HG03565 (cell line): Measurements from ENCODE around the gene IFNB1.
A peak's percentile ranks its signal among the peaks of the same experiment; 100 is the strongest.

Experiments
- ATAC-seq: cut with Tn5 transposase; IDR thresholded peaks from one replicate; pipeline ENCODE4 v1.9.1; 2021; ENCODE audit warnings: mild to moderate bottlenecking, moderate library complexity; ENCODE audit not compliant: unreplicated experiment

IFNB1 gene

DNA sequence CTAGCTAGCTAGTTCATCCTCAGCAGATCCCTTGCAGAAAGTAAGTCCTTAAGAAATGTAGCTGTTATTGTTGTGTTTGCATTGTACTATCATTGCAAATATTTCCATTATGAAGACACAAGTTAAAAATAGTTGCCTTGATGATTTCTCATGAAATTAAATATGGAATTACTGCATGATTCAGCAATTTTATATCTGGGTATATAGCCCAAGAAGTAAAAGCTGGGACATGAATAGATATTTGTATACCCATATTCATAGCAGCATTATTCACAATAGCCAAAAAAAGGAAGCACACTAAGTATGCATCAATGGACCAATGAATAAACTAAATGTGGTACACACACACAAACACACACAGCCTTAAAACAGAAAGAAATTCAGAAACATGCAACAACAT is 6.8 kb downstream of the IFNB1 start:
- ATAC-seq, result no peak

DNA sequence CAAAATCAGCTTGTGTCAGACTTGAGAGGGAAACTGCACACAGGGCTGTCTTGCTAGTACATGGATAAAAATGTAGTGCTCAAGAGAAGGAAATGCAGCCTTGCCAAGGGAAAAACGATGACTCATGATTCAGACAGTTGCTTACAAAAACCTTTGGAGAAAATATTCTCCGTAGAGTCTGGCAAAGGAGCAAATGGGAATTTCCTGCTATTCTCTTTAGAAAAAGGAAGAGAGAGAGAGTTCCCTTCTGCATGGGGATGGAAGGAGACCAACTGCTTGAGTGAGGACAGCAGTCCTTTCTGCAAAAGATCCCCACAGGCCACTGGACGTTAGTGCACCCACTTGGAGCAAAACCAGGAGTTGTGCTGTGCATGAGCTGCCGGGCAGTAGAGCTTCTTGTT is 7.6 kb downstream of the IFNB1 start:
- ATAC-seq, result no peak

DNA sequence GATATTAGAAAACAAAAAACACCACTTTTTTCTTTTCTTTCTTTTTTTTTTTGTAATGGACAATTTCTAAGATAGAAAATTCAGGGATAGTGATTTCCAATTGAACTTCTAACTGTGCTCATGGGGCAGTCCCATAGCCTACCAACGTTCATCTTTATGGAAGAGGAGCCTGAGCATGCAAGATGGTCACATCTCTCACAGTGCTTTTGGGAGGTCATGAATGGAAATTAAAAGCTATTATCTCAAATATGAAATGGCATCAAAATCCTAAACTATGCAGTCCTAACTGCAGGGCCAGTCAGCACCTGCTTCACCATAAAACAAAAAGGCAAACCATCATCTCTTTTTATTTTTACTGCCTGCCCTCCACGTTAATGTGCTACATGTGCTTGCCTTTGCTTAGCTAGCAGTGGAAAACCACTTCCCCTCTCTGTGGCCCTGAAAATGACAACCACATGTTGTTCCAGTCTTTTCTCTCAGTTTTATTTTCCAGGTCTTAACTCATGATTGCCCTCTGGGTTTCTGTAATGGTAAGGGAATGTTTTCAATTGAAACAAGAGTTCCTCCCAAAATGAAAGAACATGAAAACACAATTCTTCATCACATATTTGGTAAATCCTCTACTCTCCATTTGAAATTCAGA is 16.7 kb downstream of the IFNB1 start:
- peak; percentile 74 for ATAC-seq

DNA sequence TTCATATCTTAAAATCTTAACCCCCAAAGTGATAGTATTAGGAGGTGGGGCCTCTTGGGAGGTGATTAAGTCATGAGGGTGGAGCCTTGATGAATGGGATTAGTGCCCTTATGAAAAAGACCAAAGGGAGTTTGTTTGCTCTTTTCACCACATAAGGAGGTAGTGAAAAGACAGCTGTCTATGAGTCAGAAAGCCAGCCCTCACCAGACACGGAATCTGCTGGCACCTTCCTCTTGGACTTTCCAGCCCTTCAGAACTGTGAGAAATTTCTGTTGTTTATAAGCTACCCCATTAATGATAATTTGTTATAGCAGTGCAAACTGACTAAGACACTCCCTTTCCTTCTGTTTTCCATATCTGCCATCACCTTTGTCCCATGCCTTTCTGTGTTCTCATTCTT is 20.8 kb downstream of the IFNB1 start:
- ATAC-seq, result no peak

DNA sequence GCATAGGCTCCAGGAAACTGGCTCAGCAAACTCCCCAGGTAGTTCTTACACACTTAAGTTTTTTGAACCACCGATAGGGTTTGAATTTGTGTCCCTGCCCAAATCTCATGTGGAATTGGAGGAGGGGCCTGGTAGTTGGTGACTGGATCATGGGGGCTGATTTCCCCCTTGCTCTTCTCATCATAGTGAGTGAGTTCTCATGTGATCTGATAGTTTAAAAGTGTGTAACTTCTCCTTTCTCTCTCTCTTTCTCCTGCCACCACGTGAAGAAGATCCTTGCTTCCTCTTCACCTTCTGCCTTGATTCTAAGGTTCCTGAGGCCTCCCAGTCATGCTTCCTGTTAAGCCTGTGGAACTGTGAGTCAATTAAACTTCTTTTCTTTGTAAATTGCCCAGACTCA is 23.9 kb downstream of the IFNB1 start:
- no peak for ATAC-seq

DNA sequence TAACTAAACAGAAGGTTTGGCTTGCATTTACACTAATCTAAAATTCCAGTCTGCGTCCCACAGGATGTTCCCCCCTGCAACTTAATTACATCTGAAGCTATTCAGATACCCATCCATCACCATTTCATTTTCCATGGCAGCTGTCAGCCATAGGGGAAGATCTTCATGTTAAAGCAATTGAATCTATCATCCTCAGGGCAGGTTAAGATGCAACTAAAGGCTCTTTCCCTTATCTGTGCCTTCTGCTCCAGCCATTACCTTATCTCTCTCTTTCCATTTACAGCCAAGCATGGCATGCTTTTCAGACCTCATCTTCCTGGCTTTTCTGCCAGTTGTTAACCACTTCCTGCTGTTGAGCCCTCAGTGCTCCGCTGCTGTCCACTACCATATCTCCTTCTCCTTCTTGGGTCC is 30.5 kb downstream of the IFNB1 start:
- no peak for ATAC-seq

DNA sequence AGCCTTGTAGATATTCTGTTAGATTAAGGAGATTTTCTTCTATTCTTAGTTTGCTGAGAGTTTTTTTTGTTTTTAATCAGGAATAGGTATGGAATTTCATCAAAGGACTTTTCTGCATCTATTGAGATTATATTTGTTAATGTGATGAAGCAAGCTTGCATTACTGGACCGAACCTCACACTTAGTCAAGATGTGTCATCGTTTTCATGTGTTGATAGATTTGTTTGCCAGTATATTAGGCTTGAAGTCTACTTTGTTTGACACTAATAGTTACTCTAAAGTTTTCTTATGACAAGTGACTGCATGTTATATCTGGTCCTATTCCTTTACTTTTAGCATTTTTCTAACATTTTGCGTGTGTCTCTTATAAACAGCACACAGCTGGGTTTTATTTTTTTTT is 33.9 kb downstream of the IFNB1 start:
- ATAC-seq, result no peak

DNA sequence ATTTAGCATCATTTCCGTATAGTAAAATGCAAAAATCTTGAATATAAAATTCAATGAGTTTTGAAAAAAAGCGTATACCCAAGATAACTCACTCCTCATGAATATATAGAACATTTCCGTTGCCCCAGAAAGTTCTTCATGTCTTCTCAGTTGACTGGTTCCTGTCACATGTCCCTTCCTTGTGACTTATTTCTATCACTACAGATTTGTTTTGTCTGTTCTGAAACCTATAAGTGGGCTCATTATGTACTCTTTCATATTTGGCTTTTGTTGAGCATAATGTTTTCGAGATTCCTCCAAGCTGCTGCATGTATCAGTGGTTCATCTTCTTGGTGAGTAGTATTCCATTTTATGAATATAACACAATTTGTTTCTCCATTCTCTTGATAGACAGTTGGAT is 35.3 kb downstream of the IFNB1 start:
- no peak for ATAC-seq

DNA sequence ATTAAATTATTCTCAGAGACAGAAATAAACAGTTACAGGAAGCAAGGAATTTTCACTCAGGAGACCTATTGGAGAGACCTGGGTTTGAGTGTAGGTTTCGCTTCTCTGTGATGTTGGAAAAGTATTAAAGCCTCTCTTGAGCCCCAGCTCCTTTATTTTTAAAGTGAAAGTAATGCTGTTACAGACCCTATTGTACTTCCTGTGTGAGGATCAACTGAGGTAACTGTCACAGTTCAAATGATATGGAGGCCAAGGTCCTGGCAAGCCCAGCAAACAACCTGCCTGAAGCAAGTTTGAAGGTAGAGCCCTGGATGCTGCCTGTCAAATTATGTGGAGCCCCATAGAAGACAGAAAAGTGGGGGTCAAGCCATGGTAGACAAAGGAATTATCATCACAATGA is 38.4 kb downstream of the IFNB1 start:
- no peak for ATAC-seq

DNA sequence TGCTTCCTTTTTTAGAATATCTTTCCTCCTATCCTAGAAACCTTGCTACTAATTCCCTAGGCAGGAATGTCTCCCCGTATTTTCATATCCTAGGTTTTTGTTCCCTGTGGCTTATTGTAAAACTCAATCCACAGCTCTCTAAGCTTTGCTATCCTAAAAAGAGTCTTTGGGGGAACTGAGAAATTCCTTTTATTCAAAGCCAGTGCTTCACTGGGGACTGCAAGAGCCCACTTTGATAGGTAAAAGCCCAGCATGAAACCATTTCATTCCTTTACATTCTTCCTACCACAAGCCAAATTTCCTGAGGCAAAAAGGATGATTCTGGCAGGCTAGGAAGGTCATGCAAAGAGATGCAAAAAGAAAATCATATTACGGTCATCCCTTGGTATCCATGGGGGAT is 40.5 kb downstream of the IFNB1 start:
- ATAC-seq, result no peak

DNA sequence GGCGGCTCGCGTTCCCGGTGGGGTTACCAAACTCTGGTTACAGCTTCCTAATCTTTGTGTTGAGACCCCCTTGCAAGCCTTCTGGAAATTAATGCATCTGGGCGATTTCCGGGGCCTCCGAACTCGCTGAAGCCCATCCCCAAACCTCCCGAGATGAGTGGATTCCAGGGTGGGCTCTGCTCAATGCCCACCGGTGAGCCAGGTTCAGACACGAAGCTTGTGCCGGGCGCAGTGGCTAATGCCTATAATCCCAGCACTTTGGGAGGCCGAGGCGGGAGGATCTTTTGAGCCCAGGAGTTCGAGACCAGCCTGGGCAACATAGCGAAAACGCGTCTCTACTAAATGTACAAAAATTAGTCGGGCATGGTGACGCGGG is 45.9 kb downstream of the IFNB1 start:
- no peak for ATAC-seq

DNA sequence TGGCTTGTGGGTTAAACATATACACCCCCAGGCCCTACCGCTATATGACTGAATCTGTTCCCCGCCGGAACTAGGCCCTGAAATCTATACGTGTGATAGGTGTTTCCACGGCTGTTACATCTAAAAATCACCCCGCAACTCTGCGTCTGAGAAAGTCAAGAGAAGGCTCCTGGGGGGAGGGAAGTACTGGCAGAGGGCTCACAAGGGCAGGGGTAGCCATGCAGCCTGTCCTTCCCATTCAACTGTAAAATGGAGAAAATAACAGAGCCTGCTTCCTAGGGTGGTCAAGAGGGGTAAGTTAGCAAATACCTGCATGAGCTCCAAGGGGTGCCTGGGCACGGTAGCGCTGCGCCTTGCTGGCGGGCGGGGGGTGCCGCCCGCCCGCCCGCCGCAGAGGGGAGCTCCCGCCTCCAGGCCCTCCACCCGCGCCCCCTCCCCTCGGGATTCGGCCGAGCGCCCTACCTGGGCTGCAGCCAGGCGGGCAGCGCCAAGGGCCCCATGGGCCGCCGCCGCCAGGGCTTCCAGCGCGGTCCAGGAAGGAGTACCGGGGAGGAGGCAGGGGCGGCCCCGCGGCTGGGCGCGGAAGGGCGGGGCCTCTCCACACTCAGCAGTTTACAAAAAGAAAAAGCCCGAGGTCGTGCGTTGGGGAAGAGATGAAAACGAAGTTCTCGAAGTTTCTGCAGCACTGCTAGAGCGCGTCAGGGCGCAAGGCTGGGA is 46.5 kb downstream of the IFNB1 start, which contains the start of gene HACD4:
Gene HACD4, minus strand, starts transcription at position 550 of the 717 bp plus-strand sequence. Its CDS starts 50 bp downstream, at position 500.
- peak; percentile 52 for ATAC-seq

DNA sequence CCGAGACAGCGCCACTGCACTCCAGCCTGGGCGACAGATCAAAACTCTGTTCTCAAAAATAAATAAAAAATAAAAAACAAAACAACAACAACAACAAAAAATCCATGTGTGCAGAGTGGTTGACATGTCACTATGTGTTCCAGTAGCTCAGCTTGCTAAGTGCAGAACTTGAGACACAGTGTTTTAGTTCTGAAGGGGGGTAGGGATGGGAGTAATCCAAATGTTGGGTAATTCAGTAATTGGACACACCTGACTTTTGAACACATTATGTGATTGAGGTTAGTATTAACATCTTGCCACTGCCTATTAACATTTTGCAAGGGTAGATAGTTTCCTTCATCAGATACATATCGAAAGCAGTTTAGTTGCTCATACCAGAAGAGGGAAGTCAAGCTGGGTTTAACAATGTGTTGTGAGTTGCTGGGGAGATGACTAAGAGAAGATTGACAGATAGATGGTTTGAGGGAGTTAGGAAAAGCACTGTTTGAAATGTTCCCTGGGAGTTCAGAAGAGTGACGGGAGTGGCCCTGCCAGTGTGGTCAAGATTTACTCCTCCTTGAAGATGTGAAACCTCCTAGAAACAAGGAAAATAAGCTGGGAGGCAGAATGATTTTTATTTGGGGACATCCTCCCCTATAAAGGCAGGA is 47.2 kb downstream of the IFNB1 start:
- ATAC-seq, result peak; percentile 90

DNA sequence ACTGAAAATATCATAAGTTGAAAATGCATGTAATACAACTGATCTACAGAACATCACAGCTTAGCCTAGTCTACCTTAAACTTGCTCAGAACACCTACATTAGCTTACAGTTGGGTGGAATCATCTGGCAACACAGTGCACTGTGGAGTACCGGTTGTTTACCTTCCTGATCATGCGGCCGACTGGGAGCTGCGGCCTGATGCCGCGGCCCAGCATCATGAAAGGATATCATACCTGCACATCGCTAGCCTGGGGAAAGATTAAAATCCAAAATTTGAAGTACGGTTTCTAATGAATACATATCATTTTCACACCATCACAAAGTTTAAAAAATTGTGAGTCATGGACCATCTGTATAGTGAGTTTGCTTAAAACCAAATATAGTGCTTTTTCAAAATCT is 48.1 kb downstream of the IFNB1 start:
- no peak for ATAC-seq

DNA sequence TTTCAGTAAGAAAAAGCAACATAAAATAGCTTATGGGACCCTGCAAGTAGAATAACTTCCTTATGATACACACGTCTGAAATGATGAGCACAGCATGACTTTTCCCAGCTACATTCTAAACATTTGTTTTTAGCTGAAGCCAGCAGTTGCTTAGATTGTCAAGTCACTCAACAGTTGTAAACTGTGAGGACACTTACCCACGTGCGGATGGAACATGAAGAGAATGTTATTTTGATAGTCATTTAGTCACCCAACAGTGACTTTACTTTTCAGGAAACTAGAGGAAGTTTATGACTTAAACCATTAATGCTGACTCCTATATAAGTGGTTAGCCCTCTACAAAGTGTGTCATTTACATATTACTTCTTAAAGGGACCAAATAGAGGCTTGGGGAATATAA is 49.3 kb downstream of the IFNB1 start:
- no peak for ATAC-seq

DNA sequence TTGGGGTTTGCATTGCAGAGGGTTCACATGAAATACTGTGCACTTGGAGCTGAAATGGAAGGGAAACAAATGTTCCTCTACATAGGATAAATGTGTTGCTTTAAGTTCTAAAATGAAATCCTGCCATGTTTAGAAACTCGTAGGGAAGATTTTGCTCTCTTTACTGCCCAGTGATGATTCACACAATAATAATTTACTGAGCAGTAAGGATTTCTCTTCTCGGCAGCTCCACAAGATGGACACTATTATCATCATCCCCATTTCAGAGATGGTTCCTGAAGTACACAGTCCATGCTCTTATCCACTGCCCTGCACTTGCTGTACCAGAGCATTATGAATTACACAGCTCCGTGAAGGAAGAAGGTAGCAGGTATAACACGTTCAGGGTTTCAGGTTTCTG is 50.4 kb downstream of the IFNB1 start:
- ATAC-seq, result no peak
